GM12865 (cell line): ENCODE data around the gene IL4R.

Experiments
- DNase-seq: peaks from one replicate; pipeline ENCODE4 v3.0.0; 2010; ENCODE audit warnings: low read depth
- H3K4me3 ChIP-seq: 2 replicates; pipeline ENCODE4 v1.5.1; 2011; ENCODE audit warnings: mild to moderate bottlenecking, low read depth, low read length, control low read depth
- TF ChIP-seq, protein P1 (sequence below): IDR thresholded peaks from 2 replicates; pipeline ENCODE4 v1.5.1; 2011; ENCODE audit warnings: low read length, control low read depth, low read depth, inconsistent platforms; ENCODE audit not compliant: insufficient read depth; ENCODE audit errors: missing control alignments

Gene IL4R

GRCh38 chr16:27303256-27304100, 10.3 kb upstream of the IL4R start:
- TF ChIP-seq, protein P1, sequence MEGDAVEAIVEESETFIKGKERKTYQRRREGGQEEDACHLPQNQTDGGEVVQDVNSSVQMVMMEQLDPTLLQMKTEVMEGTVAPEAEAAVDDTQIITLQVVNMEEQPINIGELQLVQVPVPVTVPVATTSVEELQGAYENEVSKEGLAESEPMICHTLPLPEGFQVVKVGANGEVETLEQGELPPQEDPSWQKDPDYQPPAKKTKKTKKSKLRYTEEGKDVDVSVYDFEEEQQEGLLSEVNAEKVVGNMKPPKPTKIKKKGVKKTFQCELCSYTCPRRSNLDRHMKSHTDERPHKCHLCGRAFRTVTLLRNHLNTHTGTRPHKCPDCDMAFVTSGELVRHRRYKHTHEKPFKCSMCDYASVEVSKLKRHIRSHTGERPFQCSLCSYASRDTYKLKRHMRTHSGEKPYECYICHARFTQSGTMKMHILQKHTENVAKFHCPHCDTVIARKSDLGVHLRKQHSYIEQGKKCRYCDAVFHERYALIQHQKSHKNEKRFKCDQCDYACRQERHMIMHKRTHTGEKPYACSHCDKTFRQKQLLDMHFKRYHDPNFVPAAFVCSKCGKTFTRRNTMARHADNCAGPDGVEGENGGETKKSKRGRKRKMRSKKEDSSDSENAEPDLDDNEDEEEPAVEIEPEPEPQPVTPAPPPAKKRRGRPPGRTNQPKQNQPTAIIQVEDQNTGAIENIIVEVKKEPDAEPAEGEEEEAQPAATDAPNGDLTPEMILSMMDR = no peak
- no peak for DNase-seq
- H3K4me3 ChIP-seq = no peak overlapping the region

- TF ChIP-seq, protein P1 = no peak
- DNase-seq = no peak
- H3K4me3 ChIP-seq = no peak overlapping the region
Measured at GRCh38 chr16:27304102-27304501, 9.7 kb upstream of the IL4R start.

- TF ChIP-seq, protein P1 = no peak
- DNase-seq = no peak
Measured at GRCh38 chr16:27304881-27305745, 8.7 kb upstream of the IL4R start.

GRCh38 chr16:27305839-27306442, 7.8 kb upstream of the IL4R start:
- no peak for DNase-seq
- H3K4me3 ChIP-seq = no peak overlapping the region
- TF ChIP-seq, protein P1 = no peak

More at GRCh38 chr16:27304881-27305745, 8.7 kb upstream of the IL4R start:
- H3K4me3 ChIP-seq = no peak overlapping the region

GRCh38 chr16:27308792-27309191, 5.0 kb upstream of the IL4R start:
- no peak overlapping the region for H3K4me3 ChIP-seq
- TF ChIP-seq, protein P1 = no peak
- DNase-seq = no peak

DNA sequence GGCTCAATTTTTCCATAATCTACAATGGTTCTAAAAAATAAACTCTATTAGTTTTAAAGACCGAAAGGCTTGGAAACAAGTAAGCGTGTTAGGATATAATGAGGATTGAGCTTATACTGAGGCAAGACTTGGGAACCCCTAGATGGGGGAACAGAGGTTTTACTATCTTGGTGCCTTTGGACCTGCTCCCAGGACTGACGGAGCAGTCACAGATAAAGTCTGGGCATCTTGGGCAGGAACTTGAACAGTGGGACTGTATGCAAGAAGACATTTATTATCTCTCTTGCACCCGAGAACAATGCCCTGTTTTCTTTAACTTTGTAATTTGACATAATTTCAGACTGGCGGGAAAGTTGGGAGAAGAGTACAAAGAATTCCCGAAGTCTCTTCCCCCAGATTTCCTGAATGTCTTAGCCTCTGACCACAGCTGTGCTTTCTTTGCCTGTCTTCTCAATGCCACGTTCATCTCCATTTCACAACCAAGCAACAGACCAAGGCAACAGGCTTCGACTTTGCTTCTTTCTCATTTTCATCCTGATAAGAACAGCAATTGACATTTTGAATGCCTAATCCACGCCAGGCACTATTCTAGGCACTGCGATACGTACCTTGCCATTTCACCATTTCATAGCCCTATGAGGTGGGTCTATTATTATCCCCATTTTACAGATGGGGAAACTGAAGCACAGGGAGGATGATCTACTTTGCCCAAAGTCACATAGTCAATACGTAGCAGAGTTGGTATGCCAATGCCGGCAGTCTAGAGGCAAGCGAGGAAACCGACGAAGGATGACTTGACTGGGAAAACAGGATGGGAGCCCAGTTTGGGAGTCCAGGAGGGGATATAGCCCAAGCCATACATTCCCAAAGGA, 3.0 kb upstream of the IL4R start:
- no peak for DNase-seq
- TF ChIP-seq, protein P1 = no peak
- H3K4me3 ChIP-seq = no peak overlapping the region
